Naive B cell (primary cell): ENCODE results near the gene COA6. TPM values are rescaled to one million over a fixed set of nuclear protein-coding genes. Genes with fewer than 3 reads are reported as not detected.

Experiments used
- polyA plus RNA-seq, 6 donors: library from polyadenylated mRNA; unstranded; fragments of 300-500 nt; fragmentation: Illumina TruSeq; gene quantifications; one replicate each; pipeline ENCODE4 v1.2.3, GENCODE V29; 2021; ENCODE audit warnings: low read depth in 6 of 6

Gene COA6
- polyA plus RNA-seq, 6 donors from 2014 or later, result 25.2 to 32.8 (median 28.9) TPM

Other genes with a start within 250 kb of the COA6 start
- gene TARBP1, start 105.7 kb downstream of the COA6 start, polyA plus RNA-seq, result 1 to 10 TPM; 5.3 to 8.0 (median 6.3) TPM
- gene IRF2BP2, start 236.7 kb downstream of the COA6 start, polyA plus RNA-seq, result 10 to 100 TPM; 40.3 to 66.1 (median 55.3) TPM